HG03280 (cell line): ENCODE data around the gene B4GALT1.
"Not testable (repeated sequence)": the region's sequence is repeated elsewhere in the genome, so short reads cannot be mapped to it uniquely, and the experiment has no call there.

Experiments
- ATAC-seq: cut with Tn5 transposase; IDR thresholded peaks from one replicate; pipeline ENCODE4 v1.9.1; 2021; ENCODE audit warnings: mild to moderate bottlenecking, moderate library complexity; ENCODE audit not compliant: unreplicated experiment

Gene B4GALT1

DNA sequence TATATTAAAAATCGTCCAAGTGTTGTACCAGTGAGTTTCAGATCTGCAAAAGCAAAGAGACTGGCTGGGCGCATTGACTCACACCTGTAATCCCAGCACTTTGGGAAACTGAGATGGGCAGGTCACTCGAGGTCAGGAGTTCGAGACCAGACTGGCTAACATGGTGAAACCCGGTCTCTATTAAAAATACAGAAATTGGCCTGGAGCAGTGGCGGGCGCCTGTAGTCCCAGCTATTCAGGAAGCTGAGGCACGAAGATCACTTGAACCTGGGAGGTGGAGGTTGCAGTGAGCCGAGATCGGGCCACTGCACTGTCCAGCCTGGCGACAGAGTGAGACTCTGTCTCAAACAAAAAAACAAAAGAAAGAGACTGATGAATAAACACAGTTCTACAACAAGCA lies 18.3 kb upstream of the B4GALT1 start:
- no peak for ATAC-seq

DNA sequence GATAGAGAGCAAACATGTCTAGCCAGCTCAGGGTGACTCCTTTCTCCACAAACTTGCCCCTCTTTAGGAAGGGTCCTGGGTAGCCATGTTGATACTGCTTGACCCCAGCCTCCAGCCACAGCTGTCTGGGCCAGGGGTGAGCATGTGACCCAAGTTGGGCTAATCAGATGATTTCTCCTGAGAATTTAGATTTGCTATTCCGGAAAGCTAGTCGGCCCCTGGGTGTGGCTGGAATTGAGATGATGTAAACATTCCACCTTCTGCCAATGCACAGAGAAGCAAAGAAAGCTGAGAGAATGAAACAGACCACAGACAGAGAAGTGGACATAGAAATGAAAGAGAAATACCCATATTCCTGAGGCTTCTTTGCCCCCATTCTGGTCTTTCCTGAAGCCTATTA lies 17.8 kb upstream of the B4GALT1 start:
- no peak for ATAC-seq

DNA sequence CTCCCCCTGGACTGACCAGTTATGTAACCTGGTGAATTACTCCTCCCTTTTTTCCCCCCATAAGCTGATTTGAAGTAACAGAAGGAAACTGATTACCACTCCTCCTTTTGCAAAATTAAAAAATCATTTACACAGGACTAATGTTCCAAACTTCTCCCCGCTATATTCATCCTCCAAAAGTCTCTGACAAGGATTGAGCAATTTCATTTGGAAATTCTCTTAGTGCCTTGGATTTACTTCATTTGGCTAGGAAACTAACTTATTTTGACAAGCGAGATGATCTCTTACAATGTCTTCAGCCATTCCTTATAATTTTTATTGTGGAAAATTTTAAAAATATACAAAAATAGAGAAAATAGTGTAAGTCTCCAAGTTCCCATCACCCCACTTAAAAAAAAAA lies 15.4 kb upstream of the B4GALT1 start:
- no peak for ATAC-seq

DNA sequence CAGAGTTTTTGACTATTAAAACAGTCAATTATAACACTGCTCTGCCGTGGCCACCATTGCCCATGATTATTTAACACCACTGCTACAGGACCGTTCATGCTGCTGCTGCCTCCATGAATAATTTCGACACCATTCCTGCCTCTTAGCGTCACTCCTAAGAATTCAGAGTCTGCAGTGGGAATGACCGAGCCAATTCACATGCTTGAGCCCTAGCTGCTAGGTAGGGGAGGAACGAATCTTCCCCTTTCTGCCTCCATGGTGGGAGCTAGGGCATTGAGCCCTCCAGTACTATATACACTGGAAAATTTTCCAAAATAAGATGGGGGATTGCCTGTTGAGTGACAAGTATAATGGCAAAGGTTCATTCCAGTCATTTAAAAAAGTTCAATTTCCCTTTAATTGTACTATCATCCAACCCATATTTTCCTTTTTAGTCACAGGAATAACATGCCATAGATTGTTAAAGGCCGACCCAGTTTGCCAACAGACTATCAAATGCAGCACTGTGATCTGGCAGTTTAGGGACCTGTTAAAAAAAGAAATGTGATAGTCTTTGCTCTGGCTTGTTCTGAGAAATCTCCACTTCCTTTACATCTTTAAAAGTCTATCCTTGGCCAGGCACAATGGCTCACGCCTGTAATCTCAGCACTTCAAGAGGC lies 13.5 kb upstream of the B4GALT1 start:
- no peak for ATAC-seq

DNA sequence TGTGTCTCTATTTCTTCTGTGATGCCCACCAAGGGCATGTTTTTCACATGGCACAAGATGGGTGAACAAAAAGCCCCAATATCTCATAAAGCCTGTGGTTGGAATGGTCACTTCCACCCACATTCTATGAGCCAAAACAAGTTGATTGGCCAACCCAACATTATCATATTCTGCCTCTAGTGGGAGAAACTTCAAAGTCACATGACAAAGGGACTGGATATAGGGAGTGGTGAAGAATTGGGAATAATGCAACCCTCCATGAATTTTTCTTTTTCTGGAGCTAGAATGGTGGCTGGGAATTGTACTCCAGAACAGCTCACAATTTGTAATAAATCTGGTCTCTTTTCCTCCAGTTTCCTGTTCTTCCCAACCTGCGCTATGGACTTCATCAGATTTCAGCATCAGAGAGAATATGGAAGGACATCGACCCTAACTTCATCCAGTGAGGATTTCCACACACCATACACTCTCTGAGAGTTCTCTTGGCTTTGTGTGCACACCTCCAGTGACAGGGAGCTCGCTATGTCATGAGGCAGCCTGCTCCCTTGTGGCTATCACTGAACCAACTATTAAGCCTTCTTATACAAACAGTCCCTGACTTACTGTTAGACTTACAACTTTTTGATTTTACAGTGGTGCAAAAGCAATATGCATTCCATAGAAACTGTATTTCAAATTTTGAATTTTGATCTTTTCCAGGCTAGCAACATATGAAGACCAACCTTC lies 12.0 kb upstream of the B4GALT1 start:
- no peak for ATAC-seq

DNA sequence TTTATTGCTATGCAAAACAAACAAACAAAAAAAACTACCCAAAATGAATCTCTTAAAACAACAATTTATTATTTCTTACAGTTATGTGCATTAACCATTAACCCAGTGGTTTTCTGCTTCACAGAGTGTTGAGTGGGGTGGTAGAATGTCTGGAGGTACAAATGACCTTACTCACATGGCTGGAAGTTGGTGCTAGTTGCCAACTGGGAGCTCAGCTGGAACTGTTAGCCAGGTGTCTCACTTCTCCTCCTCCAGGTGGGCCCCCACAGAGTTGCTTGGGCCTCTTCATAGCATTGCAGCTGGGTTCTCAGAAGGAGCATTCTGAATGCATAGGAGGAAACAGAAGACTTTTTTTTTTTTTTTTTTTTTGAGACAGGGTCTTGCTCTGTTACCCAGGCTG lies 10.5 kb upstream of the B4GALT1 start:
- ATAC-seq, result no peak

DNA sequence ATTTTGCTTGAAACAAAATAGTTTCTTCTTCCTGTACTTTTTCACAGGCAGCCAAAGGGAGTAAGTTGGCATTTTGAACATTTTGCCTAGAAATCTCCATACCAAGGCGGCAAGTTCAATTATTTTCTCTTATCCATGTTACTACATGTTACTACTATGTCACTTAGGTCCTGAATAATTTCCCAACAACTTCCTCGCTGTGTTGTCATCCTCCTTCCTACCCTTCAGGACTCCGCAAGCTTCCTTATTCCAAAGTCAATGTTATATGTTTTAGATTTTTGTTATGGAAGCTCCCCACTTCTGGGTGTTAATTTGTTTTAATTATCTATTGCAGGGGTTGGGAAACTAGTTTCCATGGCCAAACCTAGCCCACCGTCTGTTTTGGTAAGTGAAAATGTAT lies 9.9 kb upstream of the B4GALT1 start:
- ATAC-seq, result no peak

DNA sequence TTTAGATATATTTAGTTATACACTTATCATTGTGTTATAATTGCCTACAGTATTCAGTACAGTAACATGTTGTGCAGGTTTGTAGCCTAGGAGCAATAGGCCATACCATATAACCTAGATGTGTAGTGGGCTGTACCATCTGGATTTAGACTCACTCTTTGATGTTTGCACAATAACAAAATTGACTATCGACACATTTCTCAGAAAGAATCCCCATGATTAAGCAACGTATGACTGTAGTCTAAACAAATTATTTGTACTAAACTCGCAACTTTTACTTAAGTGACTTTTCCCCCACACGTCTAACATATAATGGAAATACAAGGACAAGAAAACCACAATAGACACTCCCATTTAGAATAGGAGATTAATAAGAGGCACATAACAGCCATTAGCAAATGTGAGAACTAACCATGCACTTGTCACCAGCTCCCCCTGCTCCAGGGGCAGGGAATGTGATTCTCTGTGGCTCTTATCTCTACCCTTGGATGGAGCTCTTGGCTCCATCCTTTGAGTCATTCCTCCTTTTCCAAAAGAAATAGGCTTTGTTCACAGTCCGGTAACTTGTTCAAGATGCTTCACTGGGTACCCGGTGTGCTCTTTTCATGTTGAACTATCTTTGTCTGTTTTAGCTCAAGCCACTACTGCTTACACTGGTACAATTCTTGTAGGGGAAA lies 8.7 kb upstream of the B4GALT1 start:
- ATAC-seq, result no peak

DNA sequence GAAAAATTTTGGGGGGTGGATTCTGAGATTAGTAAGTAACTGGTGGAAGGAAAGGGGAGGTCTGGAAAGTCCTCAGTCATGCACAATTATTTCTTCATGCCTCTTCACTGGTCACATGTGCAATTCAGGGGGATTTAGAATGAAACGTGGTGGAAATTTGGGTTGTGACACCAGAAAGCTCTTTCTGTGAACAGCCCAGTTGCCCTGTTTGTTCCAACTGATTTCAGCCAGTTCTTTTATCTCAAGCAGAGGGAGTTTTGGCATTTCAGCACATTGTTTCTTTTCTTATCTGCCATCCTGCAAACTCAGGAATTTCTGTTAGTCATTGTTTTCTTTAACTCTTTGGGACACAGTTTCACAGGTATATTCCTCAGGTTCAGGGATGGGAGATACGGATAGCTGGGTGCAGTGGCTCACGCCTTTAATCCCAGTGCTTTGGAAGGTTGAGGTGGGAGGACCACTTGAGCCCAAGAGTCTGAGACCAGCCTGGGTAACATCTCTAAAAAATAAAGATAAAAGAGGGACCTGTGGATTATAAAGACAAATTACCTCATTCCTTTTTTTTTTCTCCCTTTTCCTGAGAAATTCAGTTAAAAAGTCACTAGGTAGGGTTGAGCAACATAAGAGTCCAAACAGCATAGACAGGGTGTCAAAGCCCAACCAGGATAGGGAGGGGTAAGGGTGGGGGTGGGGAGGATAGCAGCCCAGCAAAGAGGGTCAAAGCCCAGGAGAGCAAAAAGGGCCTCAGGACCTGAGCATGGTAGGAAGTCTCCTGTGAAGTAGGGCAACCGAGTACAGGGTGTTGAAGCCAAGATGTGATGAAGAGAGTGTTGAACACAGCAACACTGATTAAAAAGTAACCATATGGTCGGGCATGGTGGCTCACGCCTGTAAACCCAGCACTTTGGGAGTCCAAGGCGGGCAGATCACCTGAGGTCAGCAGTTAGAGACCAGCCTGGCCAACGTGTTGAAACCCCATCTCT lies 5.4 kb upstream of the B4GALT1 start:
- no peak for ATAC-seq

DNA sequence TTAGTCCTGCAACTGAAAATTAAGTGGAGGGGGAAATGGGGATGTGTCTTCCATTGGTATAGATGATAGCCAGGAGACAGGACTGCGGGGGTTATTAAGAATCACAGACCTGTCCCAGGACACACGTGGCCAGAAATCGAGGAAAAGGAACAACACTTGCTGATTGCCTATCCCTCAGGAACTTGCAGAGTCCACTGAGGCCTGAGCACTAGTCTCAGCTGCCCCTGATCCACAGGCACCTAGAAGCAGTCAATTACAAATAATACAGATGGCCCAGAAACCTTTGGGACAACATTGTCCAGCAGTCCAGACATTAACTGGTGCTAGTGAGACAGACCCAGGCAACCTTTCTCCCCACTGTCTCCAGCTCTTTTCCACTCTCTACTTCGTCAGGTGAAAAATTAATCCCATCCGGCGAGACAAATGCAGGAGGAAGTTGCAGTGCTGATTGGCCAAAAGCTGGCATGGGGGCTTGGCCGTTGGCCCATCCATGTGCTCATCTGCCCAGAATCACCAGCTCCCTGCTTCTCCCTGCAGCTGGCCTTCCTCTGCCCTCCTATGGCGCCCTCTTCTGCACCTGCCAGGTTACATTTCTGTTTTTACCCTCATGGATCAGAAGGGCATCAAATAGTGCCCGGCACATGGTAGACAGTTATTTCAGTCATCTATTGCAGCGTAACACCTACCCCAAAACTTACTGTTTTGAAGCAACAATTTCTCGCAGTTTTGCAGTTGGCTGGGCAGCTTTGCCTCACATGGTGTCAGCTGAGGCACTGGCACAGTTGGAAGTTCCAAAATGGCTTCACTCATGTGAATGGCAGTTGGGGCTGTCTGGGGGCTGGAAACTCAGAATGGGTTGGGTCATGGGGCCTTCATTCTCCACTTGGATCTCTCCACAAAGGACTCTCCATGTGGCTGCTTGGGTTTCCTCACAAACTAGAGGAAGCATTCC lies 3.6 kb upstream of the B4GALT1 start:
- ATAC-seq, result no peak

DNA sequence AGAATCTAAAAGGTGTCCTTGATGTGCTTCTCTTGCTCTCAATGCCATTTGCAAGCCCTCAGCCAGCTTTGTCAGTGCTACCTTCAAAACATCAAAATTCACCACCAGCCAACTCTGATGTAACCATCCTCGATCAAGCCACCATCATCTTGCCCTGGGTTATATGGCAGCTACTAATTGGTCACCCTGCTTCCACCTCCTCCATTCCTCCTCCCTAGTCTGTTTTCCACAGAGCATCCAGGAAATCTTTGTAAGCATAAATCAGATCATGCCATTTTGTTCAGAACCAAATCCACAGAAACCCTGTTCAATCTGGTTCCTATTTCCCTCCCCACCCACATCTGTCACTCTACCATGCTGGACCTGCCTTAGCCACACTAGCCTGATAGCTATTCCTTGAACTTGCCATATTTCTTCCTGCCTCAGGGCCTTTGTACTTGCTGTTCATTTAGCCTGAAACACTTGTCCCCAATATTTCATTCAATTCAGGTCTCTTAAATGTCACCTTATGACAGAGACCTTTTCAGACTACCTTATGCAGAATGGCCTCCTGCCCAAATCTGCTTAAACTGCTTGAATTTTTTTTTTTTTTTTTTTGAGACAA lies 1.9 kb upstream of the B4GALT1 start:
- no peak for ATAC-seq

DNA sequence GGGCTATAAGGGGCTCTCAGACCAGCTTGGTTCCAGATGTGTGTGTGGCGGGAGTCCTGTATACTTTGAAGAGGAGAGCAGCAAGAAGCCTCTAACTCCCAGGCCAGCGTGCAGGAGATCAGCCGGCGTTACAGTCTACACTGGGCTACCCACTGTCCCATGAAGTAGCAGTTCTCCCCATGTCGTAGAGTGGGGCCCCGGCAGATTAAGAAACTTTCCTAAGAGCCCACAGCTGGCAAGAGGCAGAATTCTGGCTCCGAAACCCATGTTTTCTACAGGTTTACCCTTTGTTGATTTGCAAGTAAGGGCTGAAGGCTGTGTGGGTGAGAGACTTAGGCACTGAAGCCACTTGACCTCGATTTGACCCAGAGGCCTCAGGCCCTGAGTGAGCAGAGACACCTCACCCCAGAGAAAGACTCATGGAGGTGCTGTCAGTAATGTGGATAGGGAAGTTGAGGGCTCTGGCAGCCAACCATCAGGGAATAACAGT lies 881 bp upstream of the B4GALT1 start:
- no peak for ATAC-seq

DNA sequence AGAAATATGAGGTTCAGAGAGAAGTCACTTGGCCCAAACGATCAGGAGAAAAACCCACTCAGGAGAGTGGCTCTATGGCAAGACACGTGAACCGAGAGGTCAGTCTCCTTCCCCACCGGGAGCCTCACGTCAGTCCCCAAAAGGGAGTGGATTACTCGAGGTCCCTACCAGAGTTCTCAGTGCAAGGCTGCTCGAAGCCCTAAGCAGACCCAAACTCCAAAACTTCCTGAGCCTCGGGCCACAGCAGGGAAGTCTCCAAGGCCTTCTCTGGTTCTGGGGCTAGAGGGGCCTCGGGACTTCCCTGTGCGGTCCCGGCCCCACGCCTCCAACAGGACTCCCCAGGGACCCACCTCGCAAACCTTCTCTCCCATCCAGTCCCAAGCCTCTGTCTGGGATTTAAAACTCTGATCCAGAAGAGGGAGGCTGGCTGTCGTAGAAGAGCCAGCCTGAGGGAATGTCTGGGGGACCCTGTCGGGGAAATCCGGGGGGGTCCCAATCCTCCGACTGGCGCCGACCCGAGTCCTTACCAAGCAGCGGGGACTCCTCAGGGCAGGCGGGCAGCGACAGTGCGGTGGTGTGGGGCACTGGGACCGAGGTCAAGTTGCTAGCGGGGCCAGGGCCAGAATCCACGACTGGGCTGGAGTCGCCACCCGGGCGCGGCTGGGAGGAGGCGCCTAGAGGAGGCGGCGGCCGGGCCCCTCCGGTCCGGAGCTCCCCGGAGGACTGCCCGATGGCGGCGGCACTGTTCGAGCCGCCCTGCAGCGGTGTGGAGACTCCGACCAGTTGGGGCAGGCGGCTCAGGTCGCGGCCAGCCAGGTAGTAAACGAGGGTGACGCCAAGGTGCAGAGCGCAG lies 679 bp downstream of the B4GALT1 start:
- ATAC-seq, result peak; percentile 6

DNA sequence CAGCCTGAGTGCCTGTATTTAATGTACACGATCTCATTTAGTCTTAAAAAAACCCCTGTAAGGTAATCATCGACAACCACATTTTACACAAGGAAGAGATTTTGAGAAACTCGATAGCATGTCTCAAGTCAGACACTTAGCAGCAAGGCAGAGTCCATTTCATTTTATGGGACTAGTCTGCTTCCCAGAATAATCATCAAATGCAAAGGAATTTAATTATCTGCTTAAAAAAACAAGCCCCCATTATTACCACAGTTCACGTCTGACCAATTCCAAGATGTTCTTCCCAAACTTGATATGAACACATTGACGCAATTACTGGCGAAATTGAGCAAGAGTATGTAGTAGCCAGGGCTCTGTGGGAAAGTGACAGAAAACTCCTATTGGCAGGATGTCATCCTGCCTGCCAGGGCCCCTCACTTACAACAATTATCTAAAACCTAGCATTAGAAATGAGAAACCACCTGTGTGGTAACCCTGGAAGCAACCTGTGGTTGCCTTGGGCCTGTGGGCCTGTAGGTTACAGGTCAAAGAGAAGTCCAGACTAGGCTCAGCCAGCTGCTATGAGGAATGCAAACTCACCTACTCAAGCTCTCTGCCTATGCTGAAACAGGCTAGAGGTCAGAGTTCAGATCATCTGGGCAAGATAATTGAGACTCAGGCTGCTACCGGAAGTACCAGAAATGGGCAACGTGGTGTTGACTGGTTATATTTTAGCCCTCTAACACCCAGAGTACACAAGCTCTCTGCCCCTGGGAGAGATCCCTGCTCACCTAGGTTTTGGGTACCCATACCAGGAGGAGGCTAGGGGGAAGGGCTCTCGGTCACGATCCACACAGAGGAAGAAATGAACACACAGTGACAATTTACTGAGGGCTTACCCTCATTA lies 1.6 kb downstream of the B4GALT1 start:
- ATAC-seq, result peak; percentile 8

DNA sequence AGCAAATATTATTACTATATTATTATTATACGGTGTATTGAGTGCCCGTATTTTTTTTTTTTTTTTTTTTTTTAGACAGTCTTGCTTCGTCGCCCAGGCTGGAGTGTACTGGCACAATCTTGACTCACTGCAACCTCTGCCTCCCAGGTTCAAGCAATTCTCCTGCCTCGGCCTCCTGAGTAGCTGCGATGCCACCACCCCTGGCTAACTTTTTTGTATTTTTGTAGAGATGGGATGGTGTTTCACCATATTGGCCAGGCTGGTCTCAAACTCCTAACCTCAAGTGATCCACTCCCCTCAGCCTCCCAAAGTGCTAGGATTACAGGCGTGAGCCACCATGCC lies 2.2 kb downstream of the B4GALT1 start:
- ATAC-seq, result not testable (repeated sequence)

DNA sequence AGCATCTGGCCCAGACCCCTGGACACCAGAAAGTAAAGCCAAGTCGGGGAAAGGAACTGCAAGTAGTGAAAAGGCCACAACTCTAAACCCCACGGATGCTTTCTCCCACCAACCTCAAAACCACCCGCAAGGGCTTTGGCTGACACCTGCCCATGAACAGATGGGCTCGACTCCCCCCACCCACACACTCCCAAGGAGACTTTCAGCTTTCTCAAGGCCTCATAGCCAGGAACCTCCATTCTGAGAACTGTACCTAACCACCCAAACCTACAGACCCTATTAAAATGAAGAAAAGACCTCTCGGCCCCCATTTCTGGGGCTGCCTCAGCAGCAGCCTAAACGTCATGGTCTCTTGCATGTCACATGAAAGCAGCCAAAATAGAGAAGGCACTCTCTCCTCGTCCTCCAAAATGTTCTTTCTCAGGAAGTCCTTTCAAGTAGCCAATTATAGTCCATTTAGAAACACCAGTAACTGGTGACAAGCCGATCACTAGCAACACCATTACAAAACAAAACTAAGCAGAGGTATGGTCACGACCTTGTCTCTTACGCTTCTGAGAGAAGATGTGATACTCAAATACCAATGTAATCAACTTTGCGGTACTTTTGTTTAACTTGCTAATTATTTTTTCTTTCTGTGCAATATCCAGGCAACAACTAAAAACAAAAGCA lies 2.9 kb downstream of the B4GALT1 start:
- peak; percentile 28 for ATAC-seq
